Neuronal stem cell (in vitro differentiated cells): Measurements from ENCODE around the gene GRWD1.

Experiments used
- DNase-seq: peaks from one replicate; pipeline ENCODE4 v3.0.0-alpha.2; 2013; ENCODE audit warnings: low spot score
- H2AFZ ChIP-seq: one replicate; pipeline ENCODE4 v1.6.1; 2013; ENCODE audit warnings: mild to moderate bottlenecking, low read length, inconsistent platforms
- H2AK5ac ChIP-seq: 2 replicates; pipeline ENCODE4 v1.6.1; 2013; ENCODE audit warnings: low read depth, mild to moderate bottlenecking, inconsistent platforms, low read length, moderate library complexity, mixed read lengths
- H2BK120ac ChIP-seq: 2 replicates; pipeline ENCODE4 v1.6.1; 2013; ENCODE audit warnings: low read depth, mild to moderate bottlenecking, inconsistent platforms, low read length, moderate library complexity, mixed read lengths
- H2BK12ac ChIP-seq: one replicate; pipeline ENCODE4 v1.6.1; 2013; ENCODE audit warnings: low read length, inconsistent platforms
- H2BK15ac ChIP-seq: 2 replicates; pipeline ENCODE4 v1.6.1; 2013; ENCODE audit warnings: mild to moderate bottlenecking, low read length, inconsistent platforms, mixed read lengths
- H2BK5ac ChIP-seq: one replicate; pipeline ENCODE4 v1.6.1; 2013; ENCODE audit warnings: inconsistent platforms, mild to moderate bottlenecking, low read length, moderate library complexity
- H3K14ac ChIP-seq: one replicate; pipeline ENCODE4 v1.6.1; 2013; ENCODE audit warnings: low read length, inconsistent platforms
- H3K18ac ChIP-seq: 2 replicates; pipeline ENCODE4 v1.6.1; 2013; ENCODE audit warnings: low read length, inconsistent platforms
- H3K23ac ChIP-seq: 2 replicates; pipeline ENCODE4 v1.6.1; 2013; ENCODE audit warnings: low read depth, mild to moderate bottlenecking, mixed read lengths, low read length, inconsistent platforms; ENCODE audit not compliant: poor library complexity
- H3K27ac ChIP-seq: replicated peaks from 3 replicates; pipeline ENCODE4 v1.5.1; 2013; ENCODE audit warnings: low read length, inconsistent platforms
- H3K27me3 ChIP-seq, 3 experiments: 2 replicates each; pipeline ENCODE4 v1.6.1; 2013; ENCODE audit warnings: low read length in 3 of 3, mild to moderate bottlenecking in 2 of 3, inconsistent platforms in 1 of 3, low read depth in 1 of 3, mixed read lengths in 1 of 3, moderate library complexity in 1 of 3; ENCODE audit not compliant: control insufficient read depth in 3 of 3, insufficient read depth in 3 of 3
- H3K36me3 ChIP-seq, 2 donors: replicated peaks in 1 of 2; 2 replicates each; pipeline ENCODE4 v1.6.1; 2013; ENCODE audit warnings: low read length in 2 of 2; ENCODE audit not compliant: control insufficient read depth in 2 of 2, insufficient read depth in 2 of 2
- H3K4ac ChIP-seq: 2 replicates; pipeline ENCODE4 v1.6.1; 2013; ENCODE audit warnings: inconsistent platforms, mild to moderate bottlenecking, low read length, moderate library complexity
- H3K4me1 ChIP-seq, 2 donors: 1 replicate in 1 of 2; 2 replicates in 1 of 2; pipeline ENCODE4 v1.6.1; 2013; ENCODE audit warnings: low read length in 2 of 2, low read depth in 1 of 2; ENCODE audit not compliant: control insufficient read depth in 2 of 2, insufficient read depth in 1 of 2
- H3K4me2 ChIP-seq: one replicate; pipeline ENCODE4 v1.6.1; 2013; ENCODE audit warnings: mild to moderate bottlenecking, low read length, inconsistent platforms; ENCODE audit not compliant: insufficient read depth, poor library complexity, severe bottlenecking
- H3K4me3 ChIP-seq, 2 donors: 2 replicates each; pipeline ENCODE4 v1.5.1; 2013; ENCODE audit warnings: low read length in 2 of 2, mild to moderate bottlenecking in 2 of 2, inconsistent platforms in 1 of 2, moderate library complexity in 1 of 2
- H3K79me1 ChIP-seq: one replicate; pipeline ENCODE4 v1.6.1; 2013; ENCODE audit warnings: low read depth, mild to moderate bottlenecking, inconsistent platforms, low read length, moderate library complexity
- H3K9ac ChIP-seq: one replicate; pipeline ENCODE4 v1.6.1; 2013; ENCODE audit warnings: mild to moderate bottlenecking, low read depth, low read length, inconsistent platforms; ENCODE audit not compliant: poor library complexity
- H3K9me3 ChIP-seq, 2 donors: replicated peaks in 1 of 2; 2 replicates each; pipeline versions ENCODE3 to v1.6.1; 2013; ENCODE audit warnings: low read length in 2 of 2, mild to moderate bottlenecking in 2 of 2, inconsistent platforms in 1 of 2, low read depth in 1 of 2, mixed read lengths in 1 of 2, moderate library complexity in 1 of 2; ENCODE audit not compliant: control insufficient read depth in 2 of 2, insufficient read depth in 1 of 2
- H4K8ac ChIP-seq: one replicate; pipeline ENCODE4 v1.6.1; 2013; ENCODE audit warnings: low read depth, mild to moderate bottlenecking, inconsistent platforms, low read length, moderate library complexity
- H4K91ac ChIP-seq: one replicate; pipeline ENCODE4 v1.6.1; 2013; ENCODE audit warnings: low read length, low read depth, mild to moderate bottlenecking, inconsistent platforms; ENCODE audit not compliant: poor library complexity
- WGBS, 2 donors: extraction: QIAGEN DNeasy Blood & Tissue Kit; methylation state at CpG; one replicate each; pipeline ENCODE4 v1.1.7; 2013; ENCODE audit warnings: missing lambda C conversion rate in 2 of 2, mixed read lengths in 1 of 2; ENCODE audit not compliant: insufficient read length in 2 of 2, insufficient replicate concordance in 1 of 2; ENCODE audit errors: extremely low coverage in 2 of 2; 5-methylcytosine and 5-hydroxymethylcytosine counted together

The GRWD1 gene

DNA sequence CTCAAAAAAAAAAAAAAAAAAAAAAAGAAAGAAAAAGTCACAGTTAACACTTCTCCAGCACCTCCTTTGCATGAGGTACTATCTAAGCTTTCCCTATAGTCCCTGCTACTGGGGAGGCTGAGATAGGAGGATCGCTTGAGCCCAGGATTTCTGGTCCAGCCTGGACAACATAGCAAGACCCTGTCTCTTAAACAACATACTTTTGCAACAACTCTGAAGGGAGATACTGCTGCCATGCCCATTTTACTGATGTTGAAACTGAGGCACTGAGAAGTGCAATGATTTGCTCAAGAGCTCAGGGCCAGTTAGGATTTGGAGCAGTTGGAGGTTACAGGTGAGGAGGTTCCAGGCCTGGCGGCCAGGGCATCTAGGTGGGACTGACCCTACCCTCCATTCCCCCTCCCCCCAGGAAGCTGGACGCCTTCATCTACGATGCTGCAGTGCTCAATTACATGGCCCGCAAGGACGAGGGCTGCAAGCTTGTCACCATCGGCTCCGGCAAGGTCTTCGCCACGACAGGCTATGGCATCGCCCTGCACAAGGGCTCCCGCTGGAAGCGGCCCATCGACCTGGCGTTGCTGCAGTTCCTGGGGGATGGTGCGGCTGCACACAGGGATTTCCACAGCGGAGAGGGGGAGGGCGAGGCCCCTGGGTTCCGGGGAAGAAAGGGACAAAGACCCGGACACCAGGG is 4.3 kb upstream of the GRWD1 start:
- H3K27ac ChIP-seq: no peak overlapping the region
- WGBS, 2 donors: no CpG with 5 or more reads among the region's 20 CpGs

DNA sequence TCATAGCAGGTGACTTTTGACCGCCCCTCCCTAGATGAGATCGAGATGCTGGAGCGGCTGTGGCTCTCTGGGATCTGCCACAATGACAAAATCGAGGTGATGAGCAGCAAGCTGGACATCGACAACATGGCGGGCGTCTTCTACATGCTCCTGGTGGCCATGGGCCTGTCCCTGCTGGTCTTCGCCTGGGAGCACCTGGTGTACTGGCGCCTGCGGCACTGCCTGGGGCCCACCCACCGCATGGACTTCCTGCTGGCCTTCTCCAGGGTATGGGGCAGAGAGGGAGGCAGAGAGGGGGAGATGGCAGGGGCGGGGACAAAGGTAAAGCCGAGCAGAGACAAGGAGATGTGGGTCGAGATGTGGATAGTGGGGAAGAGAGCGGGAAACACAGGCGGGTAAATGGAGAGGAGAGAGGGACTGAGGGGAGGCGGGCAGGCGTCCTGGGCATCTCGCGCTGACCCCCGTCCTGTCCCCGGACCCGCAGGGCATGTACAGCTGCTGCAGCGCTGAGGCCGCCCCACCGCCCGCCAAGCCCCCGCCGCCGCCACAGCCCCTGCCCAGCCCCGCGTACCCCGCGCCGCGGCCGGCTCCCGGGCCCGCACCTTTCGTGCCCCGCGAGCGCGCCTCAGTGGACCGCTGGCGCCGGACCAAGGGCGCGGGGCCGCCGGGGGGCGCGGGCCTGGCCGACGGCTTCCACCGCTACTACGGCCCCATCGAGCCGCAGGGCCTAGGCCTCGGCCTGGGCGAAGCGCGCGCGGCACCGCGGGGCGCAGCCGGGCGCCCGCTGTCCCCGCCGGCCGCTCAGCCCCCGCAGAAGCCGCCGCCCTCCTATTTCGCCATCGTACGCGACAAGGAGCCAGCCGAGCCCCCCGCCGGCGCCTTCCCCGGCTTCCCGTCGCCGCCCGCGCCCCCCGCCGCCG is 3.4 kb upstream of the GRWD1 start:
- Histone ChIP-seq H3K4me2 (no peak overlapping the region), H2BK5ac (peak overlapping the region; percentile 82), H3K9me3 (peaks cover 0 to 3% of the 10 kb centered on the region in 2 donors), H3K14ac (no peak overlapping the region), H3K4ac (no peak overlapping the region), H2BK120ac (no peak overlapping the region), H4K8ac (no peak overlapping the region), H3K4me3 (no peak overlapping the region), H3K79me1 (peaks cover 13% of the 10 kb centered on the region), H3K27me3 (no peaks in the 10 kb centered on the region), H3K9ac (no peak overlapping the region), H2AK5ac (no peak overlapping the region), H4K91ac (no peak overlapping the region), H3K36me3 (peaks cover 6 to 7% of the 10 kb centered on the region in 2 donors), H2BK12ac (no peak overlapping the region), H2AFZ (no peak overlapping the region), H3K4me1 (peaks cover 9 to 10% of the 10 kb centered on the region in 2 donors), H3K18ac (no peak overlapping the region), H3K27ac (no peak overlapping the region), H3K23ac (peak overlapping the region; percentile 55), H2BK15ac (no peak overlapping the region)
- DNase-seq: no peak
- WGBS, 2 donors: no CpG with 5 or more reads among the region's 94 CpGs

More for the DNA sequence above, 4.3 kb upstream of the GRWD1 start:
- no peak overlapping the region for H3K4me2 ChIP-seq
- no peak overlapping the region for H2BK15ac ChIP-seq
- H3K23ac ChIP-seq: no peak overlapping the region
- no peak for DNase-seq
- no peak overlapping the region for H4K91ac ChIP-seq
- no peak overlapping the region for H3K14ac ChIP-seq
- no peak overlapping the region for H3K9ac ChIP-seq
- H3K18ac ChIP-seq: no peak overlapping the region
- H3K4me3 ChIP-seq: no peak overlapping the region
- H2BK120ac ChIP-seq: no peak overlapping the region
- peak overlapping the region; percentile 82 for H2BK5ac ChIP-seq
- H3K79me1 ChIP-seq: peaks cover 11% of the 10 kb centered on the region
- H2BK12ac ChIP-seq: no peak overlapping the region
- no peak overlapping the region for H4K8ac ChIP-seq
- H3K27me3 ChIP-seq: no peaks in the 10 kb centered on the region
- peaks cover 7 to 8% of the 10 kb centered on the region in 2 donors for H3K4me1 ChIP-seq
- H3K36me3 ChIP-seq: peaks cover 2% of the 10 kb centered on the region in 2 donors
- peaks cover 0 to 3% of the 10 kb centered on the region in 2 donors for H3K9me3 ChIP-seq
- no peak overlapping the region for H2AFZ ChIP-seq
- peak overlapping the region; percentile 10 for H2AK5ac ChIP-seq
- H3K4ac ChIP-seq: no peak overlapping the region

DNA sequence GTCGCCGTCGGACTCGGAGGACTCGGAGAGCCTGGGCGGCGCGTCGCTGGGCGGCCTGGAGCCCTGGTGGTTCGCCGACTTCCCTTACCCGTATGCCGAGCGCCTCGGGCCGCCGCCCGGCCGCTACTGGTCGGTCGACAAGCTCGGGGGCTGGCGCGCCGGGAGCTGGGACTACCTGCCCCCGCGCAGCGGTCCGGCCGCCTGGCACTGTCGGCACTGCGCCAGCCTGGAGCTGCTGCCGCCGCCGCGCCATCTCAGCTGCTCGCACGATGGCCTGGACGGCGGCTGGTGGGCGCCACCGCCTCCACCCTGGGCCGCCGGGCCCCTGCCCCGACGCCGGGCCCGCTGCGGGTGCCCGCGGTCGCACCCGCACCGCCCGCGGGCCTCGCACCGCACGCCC is 2.5 kb upstream of the GRWD1 start:
- H3K9ac ChIP-seq: no peak overlapping the region
- H3K4me1 ChIP-seq: peaks cover 9 to 10% of the 10 kb centered on the region in 2 donors
- H3K4ac ChIP-seq: no peak overlapping the region
- no peak overlapping the region for H2BK5ac ChIP-seq
- no peak overlapping the region for H2BK120ac ChIP-seq
- H3K79me1 ChIP-seq: peaks cover 13% of the 10 kb centered on the region
- H4K91ac ChIP-seq: no peak overlapping the region
- no peak for DNase-seq
- no peak overlapping the region for H2AK5ac ChIP-seq
- no peak overlapping the region for H3K23ac ChIP-seq
- no CpG with 5 or more reads among the region's 60 CpGs for WGBS, 2 donors
- H3K18ac ChIP-seq: no peak overlapping the region
- H2AFZ ChIP-seq: no peak overlapping the region
- no peak overlapping the region for H3K27ac ChIP-seq
- no peak overlapping the region for H4K8ac ChIP-seq
- no peak overlapping the region for H2BK15ac ChIP-seq
- H3K9me3 ChIP-seq: peaks cover 0 to 3% of the 10 kb centered on the region in 2 donors
- H3K14ac ChIP-seq: no peak overlapping the region
- H3K4me2 ChIP-seq: no peak overlapping the region
- no peak overlapping the region for H2BK12ac ChIP-seq
- no peaks in the 10 kb centered on the region for H3K27me3 ChIP-seq
- H3K36me3 ChIP-seq: peaks cover 7 to 16% of the 10 kb centered on the region in 2 donors
- no peak overlapping the region for H3K4me3 ChIP-seq

DNA sequence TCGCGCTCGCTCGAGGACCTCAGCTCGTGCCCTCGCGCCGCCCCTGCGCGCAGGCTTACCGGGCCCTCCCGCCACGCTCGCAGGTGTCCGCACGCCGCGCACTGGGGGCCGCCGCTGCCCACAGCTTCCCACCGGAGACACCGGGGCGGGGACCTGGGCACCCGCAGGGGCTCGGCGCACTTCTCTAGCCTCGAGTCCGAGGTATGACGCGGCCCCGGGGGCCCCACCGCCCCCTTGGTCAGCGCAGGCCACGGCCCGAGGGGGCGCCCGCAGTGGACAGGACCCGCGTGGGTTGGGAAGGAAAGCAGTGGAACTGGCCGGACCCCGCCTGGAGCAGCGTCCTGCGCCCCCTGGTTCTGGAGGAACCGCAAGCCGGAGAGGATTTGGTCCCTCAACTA is 2.1 kb upstream of the GRWD1 start:
- Histone ChIP-seq H2BK15ac (peak overlapping the region; percentile 75), H2AFZ (no peak overlapping the region), H2AK5ac (peak overlapping the region; percentile 38), H3K4me2 (no peak overlapping the region), H3K14ac (no peak overlapping the region), H3K27me3 (no peaks in the 10 kb centered on the region), H3K9ac (no peak overlapping the region), H3K9me3 (peaks cover 0 to 3% of the 10 kb centered on the region in 2 donors), H3K4me1 (peaks cover 9 to 10% of the 10 kb centered on the region in 2 donors), H3K27ac (no peak overlapping the region), H4K91ac (no peak overlapping the region), H3K23ac (peak overlapping the region; percentile 55), H3K4ac (no peak overlapping the region), H3K18ac (no peak overlapping the region), H2BK5ac (peak overlapping the region; percentile 8), H3K36me3 (peaks cover 11 to 21% of the 10 kb centered on the region in 2 donors), H2BK120ac (peak overlapping the region; percentile 54), H3K4me3 (no peak overlapping the region), H2BK12ac (no peak overlapping the region), H4K8ac (no peak overlapping the region), H3K79me1 (peaks cover 13% of the 10 kb centered on the region)
- no peak for DNase-seq
- WGBS, 2 donors: no CpG with 5 or more reads among the region's 45 CpGs
